MCF 10A (cell line): ENCODE results near the gene CCR3. TPM values are rescaled to one million over a fixed set of nuclear protein-coding genes. Genes with fewer than 3 reads are reported as not detected.

ENCODE experiments used
- BruUV-seq: library from RNA; stranded (reverse); fragments of 400-500 nt; replicated peaks from 2 replicates; lab custom pipeline; 2021; lab: Mats Ljungman, UMichigan
- CTCF ChIA-PET: fragments of 300-600 bp; sonication (Branson Sonifier 250); formaldehyde crosslinking; extraction: SDS; loops from one replicate; lab custom pipeline; 2021; ENCODE audit warnings: antibody characterized with exemption, inconsistent platforms; lab: Yijun Ruan, JAX
- POLR2A ChIA-PET: fragments of 300-600, 350-650 bp; sonication (Branson Sonifier 250); formaldehyde crosslinking; extraction: SDS; loops from one replicate; lab custom pipeline; 2020; ENCODE audit warnings: antibody characterized with exemption, inconsistent platforms; lab: Yijun Ruan, JAX
- DNase-seq: peaks from one replicate; pipeline ENCODE4 v3.0.0-alpha.2; 2018; ENCODE audit not compliant: unreplicated experiment
- H3K27ac Mint-ChIP-seq: one replicate; pipeline ENCODE4 v1.8.0; 2022; ENCODE audit warnings: mild to moderate bottlenecking, low read depth, mixed read lengths; ENCODE audit not compliant: unreplicated experiment
- H3K27me3 Mint-ChIP-seq: one replicate; pipeline ENCODE4 v1.8.0; 2022; ENCODE audit warnings: mixed read lengths; ENCODE audit not compliant: insufficient read depth, unreplicated experiment
- H3K36me3 Mint-ChIP-seq: one replicate; pipeline ENCODE4 v1.8.0; 2022; ENCODE audit warnings: mild to moderate bottlenecking, moderate library complexity, mixed read lengths; ENCODE audit not compliant: insufficient read depth, unreplicated experiment
- H3K4me1 Mint-ChIP-seq: one replicate; pipeline ENCODE4 v1.8.0; 2022; ENCODE audit warnings: mixed read lengths; ENCODE audit not compliant: insufficient read depth, unreplicated experiment
- H3K4me3 Mint-ChIP-seq: one replicate; pipeline ENCODE4 v1.8.0; 2022; ENCODE audit warnings: mild to moderate bottlenecking, moderate library complexity, mixed read lengths; ENCODE audit not compliant: unreplicated experiment
- H3K9me3 Mint-ChIP-seq: one replicate; pipeline ENCODE4 v1.8.0; 2022; ENCODE audit warnings: mixed read lengths; ENCODE audit not compliant: unreplicated experiment
- CTCF ChIP-seq: fragments of 200-600 bp; IDR thresholded peaks from one replicate; pipeline ENCODE4 v1.8.0; 2022; ENCODE audit warnings: antibody characterized with exemption, mild to moderate bottlenecking; ENCODE audit not compliant: unreplicated experiment
- intact Hi-C: fragments of 100-400 bp; cut with micrococcal nuclease; formaldehyde crosslinking; loops from 2 replicates; pipeline ENCODE4 v1.14.1; 2022
- total RNA-seq: library from RNA; stranded (reverse); gene quantifications from 2 replicates; pipeline ENCODE4 v1.2.3, GENCODE V29; 2022

CCR3 gene
- total RNA-seq, 1 experiment from 2014 or later = not detected

- no TSS peak for BruUV-seq
- Mint-ChIP-seq H3K27ac (peak overlapping the region; percentile 18), H3K4me1 (peaks cover 14% of the 10 kb centered on the region), H3K36me3 (peaks cover 6% of the 10 kb centered on the region), H3K9me3 (no peaks in the 10 kb centered on the region), H3K4me3 (no peak overlapping the region), H3K27me3 (peaks cover 43% of the 10 kb centered on the region)
- intact Hi-C loops = no loop called here
- ChIA-PET POLR2A (interaction anchor here (0.5 to 1.2 kb wide), 3 partner anchors 9 to 1704 kb away, joined by 3 to 4 read pairs (median 4); no protein-coding TSS in a partner anchor), CTCF (no interaction called here)
- no peak for TF ChIP-seq CTCF
- DNase-seq = peak; percentile 85
Measured at GRCh38 chr3:46228260-46229242, 13.7 kb upstream of the CCR3 start.

- H3K36me3 Mint-ChIP-seq = peaks cover 6% of the 10 kb centered on the region
- peaks cover 58% of the 10 kb centered on the region for H3K27me3 Mint-ChIP-seq
Measured at GRCh38 chr3:46231323-46231722, 10.9 kb upstream of the CCR3 start.

GRCh38 chr3:46233194-46233593 lies 9.1 kb upstream of the CCR3 start:
- no peak for DNase-seq
- Mint-ChIP-seq H3K27me3 (peaks cover 60% of the 10 kb centered on the region), H3K27ac (no peak overlapping the region), H3K36me3 (peaks cover 1% of the 10 kb centered on the region), H3K4me1 (peaks cover 9% of the 10 kb centered on the region), H3K4me3 (no peak overlapping the region), H3K9me3 (no peaks in the 10 kb centered on the region)
- no TSS peak for BruUV-seq
- intact Hi-C loops = no loop called here
- CTCF ChIA-PET = no interaction called here
- POLR2A ChIA-PET = no interaction called here
- TF ChIP-seq CTCF = no peak

More at GRCh38 chr3:46231323-46231722, 10.9 kb upstream of the CCR3 start:
- POLR2A ChIA-PET = no interaction called here
- Mint-ChIP-seq H3K27ac (no peak overlapping the region), H3K4me3 (no peak overlapping the region), H3K9me3 (no peaks in the 10 kb centered on the region), H3K4me1 (peaks cover 14% of the 10 kb centered on the region)
- BruUV-seq = no TSS peak
- no peak for DNase-seq
- CTCF ChIA-PET = no interaction called here
- intact Hi-C loops = no loop called here
- no peak for TF ChIP-seq CTCF

DNA sequence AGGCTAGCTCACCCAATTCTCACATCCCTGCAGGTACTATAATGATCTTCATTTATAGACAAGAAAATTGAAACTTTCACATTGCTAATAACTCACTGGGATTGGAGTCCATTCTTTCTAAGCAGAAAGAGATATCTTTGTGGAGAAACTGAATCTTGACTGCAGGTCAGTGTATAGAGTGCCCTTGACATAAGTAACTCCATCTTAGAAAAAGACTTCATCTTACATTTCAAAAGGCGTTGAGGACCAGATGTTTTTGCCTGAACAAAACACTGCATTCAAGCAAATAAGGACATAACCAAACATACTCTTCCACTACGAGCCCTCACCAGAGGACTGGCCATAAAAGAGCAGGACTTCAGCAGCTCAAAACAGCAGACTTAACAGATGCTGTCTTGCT lies 6.8 kb upstream of the CCR3 start:
- DNase-seq = no peak
- intact Hi-C loops = no loop called here
- Mint-ChIP-seq H3K36me3 (no peaks in the 10 kb centered on the region), H3K27ac (no peak overlapping the region), H3K4me3 (no peak overlapping the region), H3K4me1 (peaks cover 20% of the 10 kb centered on the region), H3K27me3 (peaks cover 48% of the 10 kb centered on the region), H3K9me3 (no peaks in the 10 kb centered on the region)
- no TSS peak for BruUV-seq
- POLR2A ChIA-PET = no interaction called here
- CTCF ChIA-PET = no interaction called here
- TF ChIP-seq CTCF = no peak
